ENCODE measurements around the gene KLHL20. TPM values are rescaled to one million over a fixed set of nuclear protein-coding genes. Genes with fewer than 3 reads are reported as not detected.
"Not testable (repeated sequence)": the region's sequence is repeated elsewhere in the genome, so short reads cannot be mapped to it uniquely, and the experiment has no call there.

The KLHL20 gene
- total RNA-seq, 1 experiment from 2014 or later: 46.4 TPM

- ATAC-seq (no peak), DNase-seq (no peak)
- Histone ChIP-seq H3K9me3 (ENCODE audit: low read length) (no peaks in the 10 kb centered on the region), H2AFZ (ENCODE audit: low read length) (no peak within 1 kb of the TSS), H3K9me2 (replicated peaks; ENCODE audit: low read length) (no peaks in the 10 kb centered on the region), H3F3A (ENCODE audit: low read length, unreplicated experiment) (no peaks in the 10 kb centered on the region), H3K79me2 (ENCODE audit: low read length) (no peaks in the 10 kb centered on the region), H4K20me1 (ENCODE audit: low read length) (no peaks in the 10 kb centered on the region), H3K36me3 (ENCODE audit: low read depth, low read length) (no peaks in the 10 kb centered on the region), H3K27ac (ENCODE audit: low read length) (no peak within 1 kb of the TSS), H3K4me3 (ENCODE audit: low read length) (no peak within 1 kb of the TSS), H3K4me1 (ENCODE audit: insufficient read depth, low read length) (peaks cover 10% of the 10 kb centered on the region), H3K27me3 (ENCODE audit: low read length) (no peaks in the 10 kb centered on the region), H3K9ac (ENCODE audit: low read length) (no peak within 1 kb of the TSS), H3K4me2 (ENCODE audit: low read length) (no peak within 1 kb of the TSS)
- intact Hi-C loops (cut with micrococcal nuclease): no loop called here
- no peak for TF ChIP-seq EZH2 (IDR thresholded peaks at IDR 0.05; ENCODE audit: low read length, unreplicated experiment)
- BruUV-seq (replicated peaks): no TSS peak
- ChIA-PET POLR2A (ENCODE audit: unreplicated experiment) (no interaction called here), CTCF (no interaction called here)
Measured at GRCh38 chr1:173669491-173669941, 45.3 kb upstream of the KLHL20 start, which contains the start of gene ANKRD45. Gene ANKRD45, minus strand, starts transcription at chr1:173669851. Its CDS starts 10,433 bp downstream, at chr1:173659418.

- H4K20me1 ChIP-seq (ENCODE audit: low read length); H2AFZ ChIP-seq (ENCODE audit: low read length); H3K9me2 ChIP-seq (replicated peaks; ENCODE audit: low read length); BruUV-seq (replicated peaks); ATAC-seq; H3K36me3 ChIP-seq (ENCODE audit: low read depth, low read length); H3K4me1 ChIP-seq (ENCODE audit: insufficient read depth, low read length); H3F3A ChIP-seq (ENCODE audit: low read length, unreplicated experiment); intact Hi-C loops (cut with micrococcal nuclease); H3K9ac ChIP-seq (ENCODE audit: low read length); H3K9me3 ChIP-seq (ENCODE audit: low read length); H3K79me2 ChIP-seq (ENCODE audit: low read length); H3K4me2 ChIP-seq (ENCODE audit: low read length); H3K27me3 ChIP-seq (ENCODE audit: low read length); DNase-seq; H3K4me3 ChIP-seq (ENCODE audit: low read length); H3K27ac ChIP-seq (ENCODE audit: low read length): not testable (repeated sequence)
- ChIA-PET POLR2A (ENCODE audit: unreplicated experiment) (interaction anchor here (0.7 kb wide), 1 partner anchor 186 kb away, joined by 3 read pairs; no protein-coding TSS in a partner anchor), CTCF (interaction anchor here (0.6 kb wide), 1 partner anchor 65 kb away, joined by 4 read pairs; no protein-coding TSS in a partner anchor)
Measured at GRCh38 chr1:173674496-173674895, 40.3 kb upstream of the KLHL20 start.

GRCh38 chr1:173680152-173680551 is 34.6 kb upstream of the KLHL20 start:
- H2AFZ ChIP-seq (ENCODE audit: low read length); intact Hi-C loops (cut with micrococcal nuclease); H3K4me1 ChIP-seq (ENCODE audit: insufficient read depth, low read length); H3K36me3 ChIP-seq (ENCODE audit: low read depth, low read length); H3K9ac ChIP-seq (ENCODE audit: low read length); H3K4me2 ChIP-seq (ENCODE audit: low read length); CTCF ChIA-PET; H3F3A ChIP-seq (ENCODE audit: low read length, unreplicated experiment); ATAC-seq; H4K20me1 ChIP-seq (ENCODE audit: low read length); H3K79me2 ChIP-seq (ENCODE audit: low read length); H3K9me3 ChIP-seq (ENCODE audit: low read length); H3K9me2 ChIP-seq (replicated peaks; ENCODE audit: low read length); POLR2A ChIA-PET (ENCODE audit: unreplicated experiment); H3K4me3 ChIP-seq (ENCODE audit: low read length); BruUV-seq (replicated peaks); DNase-seq; H3K27ac ChIP-seq (ENCODE audit: low read length); H3K27me3 ChIP-seq (ENCODE audit: low read length): not testable (repeated sequence)

- peak; percentile 49 for DNase-seq
- no peak for TF ChIP-seq EZH2 (IDR thresholded peaks at IDR 0.05; ENCODE audit: low read length, unreplicated experiment)
- TF ChIP-seq EZH2phosphoT487 (IDR thresholded peaks at IDR 0.05; ENCODE audit: borderline replicate concordance, low read length): no peak
- TF ChIP-seq CTCF (conservative IDR thresholded peaks at IDR 0.05; ENCODE audit: low read depth, low read length): no peak
- H3K9me3 ChIP-seq (ENCODE audit: low read length): no peaks in the 10 kb centered on the region
- no peaks in the 10 kb centered on the region for H3K36me3 ChIP-seq (ENCODE audit: low read depth, low read length)
- H4K20me1 ChIP-seq (ENCODE audit: low read length): no peaks in the 10 kb centered on the region
- no peak overlapping the region for H3K4me2 ChIP-seq (ENCODE audit: low read length)
- H3K9me2 ChIP-seq (replicated peaks; ENCODE audit: low read length): no peaks in the 10 kb centered on the region
- intact Hi-C loops (cut with micrococcal nuclease): no loop called here
- no peaks in the 10 kb centered on the region for H3F3A ChIP-seq (ENCODE audit: low read length, unreplicated experiment)
- CTCF ChIA-PET: no interaction called here
- POLR2A ChIA-PET (ENCODE audit: unreplicated experiment): interaction anchor here (0.6 kb wide), 5 partner anchors 33 to 786 kb away, joined by 4 to 7 read pairs (median 6); partner anchors contain the start of gene KLHL20
- H2AFZ ChIP-seq (ENCODE audit: low read length): no peak overlapping the region; the same call in 1 of the 2 replicates
- H3K9ac ChIP-seq (ENCODE audit: low read length): no peak overlapping the region
- no peaks in the 10 kb centered on the region for H3K27me3 ChIP-seq (ENCODE audit: low read length)
- peak; percentile 22; the same call in 1 of the 2 replicates for ATAC-seq
- no peaks in the 10 kb centered on the region for H3K79me2 ChIP-seq (ENCODE audit: low read length)
- H3K4me1 ChIP-seq (ENCODE audit: insufficient read depth, low read length): peaks cover 10% of the 10 kb centered on the region; the same call in 1 of the 2 replicates
- no peak overlapping the region for H3K4me3 ChIP-seq (ENCODE audit: low read length)
- no peak overlapping the region for H3K27ac ChIP-seq (ENCODE audit: low read length)
- BruUV-seq (replicated peaks): no TSS peak
Measured at GRCh38 chr1:173682184-173682583, 32.6 kb upstream of the KLHL20 start.

GRCh38 chr1:173683838-173684237 is 30.9 kb upstream of the KLHL20 start:
- H3K4me1 ChIP-seq (ENCODE audit: insufficient read depth, low read length); DNase-seq; H3K9me2 ChIP-seq (replicated peaks; ENCODE audit: low read length); H3K36me3 ChIP-seq (ENCODE audit: low read depth, low read length); H3F3A ChIP-seq (ENCODE audit: low read length, unreplicated experiment); H3K27me3 ChIP-seq (ENCODE audit: low read length); H3K4me3 ChIP-seq (ENCODE audit: low read length); H3K27ac ChIP-seq (ENCODE audit: low read length); intact Hi-C loops (cut with micrococcal nuclease); H3K9ac ChIP-seq (ENCODE audit: low read length); H2AFZ ChIP-seq (ENCODE audit: low read length); POLR2A ChIA-PET (ENCODE audit: unreplicated experiment); ATAC-seq; H3K79me2 ChIP-seq (ENCODE audit: low read length); H4K20me1 ChIP-seq (ENCODE audit: low read length); H3K9me3 ChIP-seq (ENCODE audit: low read length); BruUV-seq (replicated peaks); H3K4me2 ChIP-seq (ENCODE audit: low read length); CTCF ChIA-PET: not testable (repeated sequence)

- not testable (repeated sequence) for ATAC-seq; H3K4me2 ChIP-seq (ENCODE audit: low read length); H3K4me1 ChIP-seq (ENCODE audit: insufficient read depth, low read length); H4K20me1 ChIP-seq (ENCODE audit: low read length); H2AFZ ChIP-seq (ENCODE audit: low read length); H3K79me2 ChIP-seq (ENCODE audit: low read length); H3K9me3 ChIP-seq (ENCODE audit: low read length); H3K36me3 ChIP-seq (ENCODE audit: low read depth, low read length); H3K27ac ChIP-seq (ENCODE audit: low read length); H3K9ac ChIP-seq (ENCODE audit: low read length); H3K4me3 ChIP-seq (ENCODE audit: low read length); H3K9me2 ChIP-seq (replicated peaks; ENCODE audit: low read length); H3F3A ChIP-seq (ENCODE audit: low read length, unreplicated experiment); DNase-seq; BruUV-seq (replicated peaks); H3K27me3 ChIP-seq (ENCODE audit: low read length)
- POLR2A ChIA-PET (ENCODE audit: unreplicated experiment): interaction anchor here (0.6 kb wide), 1 partner anchor 190 kb away, joined by 9 read pairs; no protein-coding TSS in a partner anchor
- intact Hi-C loops (cut with micrococcal nuclease): loop anchor here (5.0 kb wide), 1 partner anchor 208 kb away; the partner anchor contains the start of gene PRDX6
- CTCF ChIA-PET: interaction anchor here (0.6 kb wide), 2 partner anchors 8 to 1270 kb away, joined by 4 to 12 read pairs; no protein-coding TSS in a partner anchor
Measured at GRCh38 chr1:173685121-173685520, 29.7 kb upstream of the KLHL20 start.
